ENCODE results near the gene HIGD1B. TPM values are rescaled to one million over a fixed set of nuclear protein-coding genes. Genes with fewer than 3 reads are reported as not detected.

HIGD1B gene
- total and polyA plus RNA-seq, 4 donors: 0.28 to 0.43 TPM; not detected in 2

- Histone ChIP-seq H3K9me3 (ENCODE audit: control insufficient read depth in 4 of 4, low read length in 3 of 4) (no peaks in the 10 kb centered on the region), H3K27me3 (ENCODE audit: control insufficient read depth in 4 of 4, insufficient read depth in 4 of 4, low read length in 3 of 4) (no peaks in the 10 kb centered on the region), H3K4me3 (ENCODE audit: low read depth in 1 of 3, low read length in 3 of 3) (no peak overlapping the region), H3K4me1 (ENCODE audit: control insufficient read depth in 4 of 4, insufficient read depth in 4 of 4, low read length in 3 of 4) (no peaks in the 10 kb centered on the region), H3K27ac (ENCODE audit: low read depth in 1 of 2, low read length in 2 of 2) (no peak overlapping the region), H3K36me3 (ENCODE audit: control insufficient read depth in 4 of 4, insufficient read depth in 3 of 4, low read depth in 1 of 4, low read length in 3 of 4) (no peaks in the 10 kb centered on the region), H3K9ac (ENCODE audit: low read depth in 1 of 2, low read length in 2 of 2) (no peak overlapping the region)
- TF ChIP-seq ATF3 (IDR thresholded peaks at IDR 0.05) (no peak), REST (IDR thresholded peaks at IDR 0.05) (no peak), NR2F2 (IDR thresholded peaks at IDR 0.05) (no peak), RXRA (IDR thresholded peaks at IDR 0.05) (no peak), FOXA2 (IDR thresholded peaks at IDR 0.05) (no peak), HNF4G (IDR thresholded peaks at IDR 0.05) (no peak), CTCF (IDR thresholded peaks at IDR 0.05; ENCODE audit: low read depth, low read length, missing input control) (no peak), MAX (IDR thresholded peaks at IDR 0.05) (no peak), SP1 (IDR thresholded peaks at IDR 0.05) (no peak), TAF1 (conservative IDR thresholded peaks at IDR 0.05) (no peak), GABPA (IDR thresholded peaks at IDR 0.05 in 1 of 2, conservative IDR thresholded peaks at IDR 0.05 in 1 of 2) (no peak), ZBTB33 (IDR thresholded peaks at IDR 0.05) (no peak), JUND (IDR thresholded peaks at IDR 0.05) (no peak), FOXA1 (IDR thresholded peaks at IDR 0.05) (no peak), EGR1 (IDR thresholded peaks at IDR 0.05; ENCODE audit: low read depth in 2 of 2) (no peak), YY1 (IDR thresholded peaks at IDR 0.05) (no peak), HNF4A (conservative IDR thresholded peaks at IDR 0.05) (no peak), RAD21 (IDR thresholded peaks at IDR 0.05) (no peak)
- WGBS: 62% methylated on average over 4 of the region's 4 CpGs
- DNase-seq (ENCODE audit: low spot score): no peak
Observed at GRCh38 chr17:44807093-44807816, 40.4 kb upstream of the HIGD1B start.
